Activated CD4-positive, CD25-positive, alpha-beta regulatory T cell treated with anti-CD3 and anti-CD28 coated beads, Interleukin-2, amount 50 U/mL, for 72 hours (primary cell): ENCODE measurements around the gene PPM1A.
A peak's percentile ranks its signal among the peaks of the same experiment; 100 is the strongest.

Experiments
- DNase-seq: peaks from one replicate; pipeline ENCODE4 v3.0.0; 2021

PPM1A gene

GRCh38 chr14:60248697-60249318 lies at the start of gene PPM1A:
PPM1A (plus strand) TSS chr14:60249221; CDS start chr14:60282704, 33,483 bp downstream.
- DNase-seq: peak; percentile 95

- no peak for DNase-seq
Measured at GRCh38 chr14:60199321-60199720, 49.7 kb upstream of the PPM1A start.

GRCh38 chr14:60204104-60204842 lies 44.7 kb upstream of the PPM1A start:
- DNase-seq: no peak

- DNase-seq: no peak
Measured at GRCh38 chr14:60204843-60205774, 43.9 kb upstream of the PPM1A start.

- DNase-seq: no peak
Measured at GRCh38 chr14:60206249-60206670, 42.8 kb upstream of the PPM1A start.

- DNase-seq: no peak
Measured at GRCh38 chr14:60206837-60207533, 42.0 kb upstream of the PPM1A start.

- no peak for DNase-seq
Measured at GRCh38 chr14:60210703-60211102, 38.3 kb upstream of the PPM1A start.

- DNase-seq: no peak
Measured at GRCh38 chr14:60211153-60211552, 37.9 kb upstream of the PPM1A start.

GRCh38 chr14:60212503-60213371 lies 36.3 kb upstream of the PPM1A start:
- no peak for DNase-seq

- no peak for DNase-seq
Measured at GRCh38 chr14:60214003-60214402, 35.0 kb upstream of the PPM1A start.

- DNase-seq: no peak
Measured at GRCh38 chr14:60214415-60215126, 34.5 kb upstream of the PPM1A start.

- DNase-seq: no peak
Measured at GRCh38 chr14:60215127-60215444, 33.9 kb upstream of the PPM1A start.

GRCh38 chr14:60215520-60216420 lies 33.3 kb upstream of the PPM1A start:
- no peak for DNase-seq

- DNase-seq: no peak
Measured at GRCh38 chr14:60217713-60218112, 31.3 kb upstream of the PPM1A start.

GRCh38 chr14:60220084-60220483 lies 28.9 kb upstream of the PPM1A start:
- DNase-seq: no peak

- DNase-seq: no peak
Measured at GRCh38 chr14:60220917-60221316, 28.1 kb upstream of the PPM1A start.

GRCh38 chr14:60221457-60221856 lies 27.6 kb upstream of the PPM1A start:
- no peak for DNase-seq

- DNase-seq: no peak
Measured at GRCh38 chr14:60222820-60223219, 26.2 kb upstream of the PPM1A start.

- DNase-seq: no peak
Measured at GRCh38 chr14:60225265-60225664, 23.8 kb upstream of the PPM1A start.

GRCh38 chr14:60226298-60226697 lies 22.7 kb upstream of the PPM1A start:
- DNase-seq: no peak
